CD1c-positive myeloid dendritic cell (primary cell): ENCODE data around the gene NR4A1.

Experiments
- DNase-seq: peaks from one replicate; pipeline ENCODE4 v3.0.0-alpha.2; 2016; ENCODE audit errors: extremely low spot score

NR4A1 gene

GRCh38 chr12:52041695-52042123 lies 9.5 kb upstream of the NR4A1 start:
- DNase-seq = peak; percentile 12

GRCh38 chr12:52042706-52043385 lies 8.4 kb upstream of the NR4A1 start:
- no peak for DNase-seq

- no peak for DNase-seq
Observed at GRCh38 chr12:52043386-52044212, 7.6 kb upstream of the NR4A1 start.

- DNase-seq = no peak
Observed at GRCh38 chr12:52044292-52044983, 6.8 kb upstream of the NR4A1 start.

GRCh38 chr12:52045794-52046199 lies 5.4 kb upstream of the NR4A1 start:
- DNase-seq = peak; percentile 85

- no peak for DNase-seq
Observed at GRCh38 chr12:52046859-52047258, 4.4 kb upstream of the NR4A1 start.

- no peak for DNase-seq
Observed at GRCh38 chr12:52049286-52049685, 2.0 kb upstream of the NR4A1 start.

GRCh38 chr12:52049688-52050087 lies 1.6 kb upstream of the NR4A1 start:
- DNase-seq = no peak

GRCh38 chr12:52050116-52050757 lies 1.0 kb upstream of the NR4A1 start:
- peak; percentile 74 for DNase-seq

GRCh38 chr12:52052468-52053186 lies 1.4 kb downstream of the NR4A1 start:
- DNase-seq = no peak

- no peak for DNase-seq
Observed at GRCh38 chr12:52053536-52054209, 2.4 kb downstream of the NR4A1 start.

GRCh38 chr12:52054231-52054832 lies 3.1 kb downstream of the NR4A1 start:
- no peak for DNase-seq

GRCh38 chr12:52054833-52055730 lies 3.8 kb downstream of the NR4A1 start:
- DNase-seq = no peak

GRCh38 chr12:52055731-52056711 lies 4.8 kb downstream of the NR4A1 start:
- DNase-seq = no peak

GRCh38 chr12:52056801-52057637 lies 5.8 kb downstream of the NR4A1 start:
- DNase-seq = no peak

GRCh38 chr12:52057638-52058576 lies 6.7 kb downstream of the NR4A1 start:
- no peak for DNase-seq
